SK-N-SH (cell line): Measurements from ENCODE around the gene DENND1A.

Source experiments
- CTCF ChIP-seq: fragments of 200-600 bp; sonication (generic); IDR thresholded peaks from 2 replicates; pipeline ENCODE4 v1.6.1; 2017; ENCODE audit warnings: antibody characterized with exemption, mild to moderate bottlenecking, moderate library complexity
- EP300 ChIP-seq, 2 experiments: IDR thresholded peaks; 2 replicates each; pipeline versions ENCODE4 v1.4.0 to v1.6.1; 2012; ENCODE audit warnings: borderline replicate concordance in 1 of 2, low read depth in 1 of 2, low read length in 1 of 2
- POLR2AphosphoS5 ChIP-seq: IDR thresholded peaks from 2 replicates; pipeline ENCODE4 v1.6.1; 2012; ENCODE audit warnings: low read depth, low read length
- REST ChIP-seq: IDR thresholded peaks from 2 replicates; pipeline ENCODE4 v1.6.1; 2012; ENCODE audit warnings: mild to moderate bottlenecking, low read depth, low read length, moderate library complexity
- RFX5 ChIP-seq: IDR thresholded peaks from 2 replicates; pipeline ENCODE4 v1.6.1; 2012; ENCODE audit warnings: mild to moderate bottlenecking, improper control_type of control experiment, low read length
- SIN3A ChIP-seq: IDR thresholded peaks from 2 replicates; pipeline ENCODE4 v1.6.1; 2012; ENCODE audit warnings: low read depth, mild to moderate bottlenecking, low read length, moderate library complexity, borderline replicate concordance
- USF1 ChIP-seq: IDR thresholded peaks from 2 replicates; pipeline ENCODE4 v1.4.0; 2012; ENCODE audit warnings: low read depth, borderline replicate concordance
- USF2 ChIP-seq: fragments of 150-350 bp; IDR thresholded peaks from 2 replicates; pipeline ENCODE4 v1.6.1; 2017; ENCODE audit warnings: antibody characterized with exemption, low read length, low read depth, borderline replicate concordance

GRCh38 chr9:123821619-123822018, 108.3 kb downstream of the DENND1A start:
- TF ChIP-seq CTCF (no peak), POLR2AphosphoS5 (no peak), USF2 (no peak), EP300 (IDR thresholded peaks at IDR 0.05; ENCODE audit: borderline replicate concordance in 1 of 2, low read depth in 1 of 2, low read length in 1 of 2) (no peak), USF1 (no peak), SIN3A (no peak), REST (no peak), RFX5 (no peak)
